NT2/D1 (cell line): Measurements from ENCODE around the gene MAGI2.

Experiments used
- SUZ12 ChIP-seq: IDR thresholded peaks from 2 replicates; pipeline ENCODE4 v1.6.1; 2011; ENCODE audit not compliant: insufficient read length, insufficient read depth; ENCODE audit errors: extremely low read depth
- YY1 ChIP-seq: IDR thresholded peaks from 2 replicates; pipeline ENCODE4 v1.6.1; 2011; ENCODE audit not compliant: insufficient read length, insufficient read depth
- ZNF274 ChIP-seq: IDR thresholded peaks from 2 replicates; pipeline ENCODE4 v1.6.1; 2011; ENCODE audit warnings: mild to moderate bottlenecking, low read depth, low read length

DNA sequence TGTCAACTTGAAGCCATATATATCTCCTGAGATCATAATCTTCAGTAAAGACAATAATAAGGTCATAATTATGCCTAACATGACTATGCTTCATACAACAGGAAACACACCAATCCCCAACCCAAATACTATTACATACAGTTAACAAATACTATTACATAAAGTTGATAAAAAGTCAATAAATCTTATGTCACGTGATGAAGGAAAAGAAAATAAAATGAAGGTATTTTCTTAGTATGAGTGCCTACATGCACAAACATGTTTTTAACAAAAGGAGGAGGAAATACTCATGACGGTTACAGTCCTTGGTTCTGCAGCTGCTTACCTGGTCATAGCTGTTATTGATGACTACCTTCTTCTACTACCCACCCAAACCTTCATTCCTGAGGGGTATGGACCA, 844.2 kb downstream of the MAGI2 start:
- TF ChIP-seq SUZ12: no peak
- TF ChIP-seq YY1: no peak
- TF ChIP-seq ZNF274: no peak
